ENCODE results near the gene PCK2. TPM values are rescaled to one million over a fixed set of nuclear protein-coding genes. Genes with fewer than 3 reads are reported as not detected.

The PCK2 gene
- total and polyA plus RNA-seq, 2 of the 13 experiments (the other 11 are each of a cell fraction or from before 2014, with no cell fraction given): 129 to 272 TPM

DNA sequence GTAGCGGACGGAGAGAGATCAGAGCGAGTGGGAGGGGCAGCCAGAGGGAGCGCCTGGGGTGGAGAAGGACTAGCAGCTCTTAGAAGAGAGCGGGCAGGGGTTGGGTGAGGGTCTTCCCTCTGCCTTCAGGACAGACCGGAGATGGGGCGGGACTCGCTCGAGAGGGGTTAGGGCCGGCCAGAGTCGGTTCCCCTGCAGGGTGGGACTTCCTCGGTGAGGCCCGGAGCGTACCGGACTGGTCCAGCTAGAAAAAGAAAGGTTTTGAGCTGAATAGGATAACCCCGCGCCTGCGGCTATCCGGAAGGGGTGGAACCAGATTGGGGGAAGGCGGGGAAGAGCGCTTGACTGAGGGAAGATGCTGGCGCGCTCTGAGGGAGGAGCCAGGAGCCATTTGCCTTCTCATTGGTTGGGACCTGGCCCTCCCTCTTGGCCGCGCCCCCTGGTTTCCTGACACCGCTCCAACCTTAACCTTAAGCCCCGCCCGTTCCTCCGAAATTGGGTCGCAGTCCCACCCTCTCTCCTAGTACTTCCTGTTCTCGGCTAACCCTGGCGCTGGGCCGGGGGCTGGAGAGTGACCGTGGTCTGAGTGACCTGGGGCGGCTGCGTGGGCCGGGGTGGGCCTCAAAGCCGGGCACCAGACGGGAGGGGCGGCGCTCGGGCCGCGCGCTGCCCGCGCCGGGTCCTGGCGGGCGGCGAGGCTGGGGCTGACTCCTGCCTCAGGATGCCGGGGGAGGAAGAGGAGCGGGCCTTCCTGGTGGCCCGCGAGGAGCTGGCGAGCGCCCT, 53.1 kb downstream of the PCK2 start, which contains the start of gene RNF31 (continued):
- no peak for TF ChIP-seq ZNF512B (CRISPR knock-in tag; IDR thresholded peaks at IDR 0.05; ENCODE audit: borderline replicate concordance)
- TF ChIP-seq CENPT (CRISPR knock-in tag; IDR thresholded peaks at IDR 0.05; ENCODE audit: low read depth): 0 out of 2 replicates have a peak, but pooled peaks have one; percentile 70
- TF ChIP-seq HNRNPLL (IDR thresholded peaks at IDR 0.05; ENCODE audit: low read depth, low read length, poor library complexity, severe bottlenecking): peak; percentile 75
- TF ChIP-seq TCF7L2 (IDR thresholded peaks at IDR 0.05; ENCODE audit: low read depth, low read length): no peak
- TF ChIP-seq FOXJ3 (CRISPR knock-in tag; IDR thresholded peaks at IDR 0.05; ENCODE audit: borderline replicate concordance): no peak
- TF ChIP-seq SNRNP70 (IDR thresholded peaks at IDR 0.05; ENCODE audit: low read depth, low read length): no peak
- TF ChIP-seq TIGD3 (CRISPR knock-in tag; IDR thresholded peaks at IDR 0.05; ENCODE audit: borderline replicate concordance): no peak
- TF ChIP-seq ZNF883 (CRISPR knock-in tag; IDR thresholded peaks at IDR 0.05; ENCODE audit: not compliant biosample characterization): no peak
- no peak for TF ChIP-seq SETDB1 (CRISPR knock-in tag; IDR thresholded peaks at IDR 0.05; ENCODE audit: borderline replicate concordance)
- peak; percentile 16; the same call in 1 of the 2 replicates for TF ChIP-seq PPARG (CRISPR knock-in tag; conservative IDR thresholded peaks at IDR 0.05)
- TF ChIP-seq STAT5B (CRISPR knock-in tag; IDR thresholded peaks at IDR 0.05): peak; percentile 86; the same call in 1 of the 2 replicates
- TF ChIP-seq ZBTB3 (CRISPR knock-in tag; IDR thresholded peaks at IDR 0.05; ENCODE audit: borderline replicate concordance, low read depth): peak; percentile 2; the same call in 1 of the 2 replicates
- TF ChIP-seq, protein P1, sequence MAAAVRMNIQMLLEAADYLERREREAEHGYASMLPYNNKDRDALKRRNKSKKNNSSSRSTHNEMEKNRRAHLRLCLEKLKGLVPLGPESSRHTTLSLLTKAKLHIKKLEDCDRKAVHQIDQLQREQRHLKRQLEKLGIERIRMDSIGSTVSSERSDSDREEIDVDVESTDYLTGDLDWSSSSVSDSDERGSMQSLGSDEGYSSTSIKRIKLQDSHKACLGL (CRISPR knock-in tag; IDR thresholded peaks at IDR 0.05): no peak; the same call in 1 of the 2 replicates
- no peak; the same call in 1 of the 2 replicates for TF ChIP-seq MEIS2 (CRISPR knock-in tag; IDR thresholded peaks at IDR 0.05)
- TF ChIP-seq HNRNPH1 (optimal IDR thresholded peaks at IDR 0.05; ENCODE audit: low read depth, low read length): peak; percentile 86
- TF ChIP-seq NFRKB (IDR thresholded peaks at IDR 0.05): no peak
- TF ChIP-seq ZNF713 (CRISPR knock-in tag; IDR thresholded peaks at IDR 0.05): peak; percentile 75; the same call in 1 of the 2 replicates
- TF ChIP-seq ZNF138 (CRISPR knock-in tag; IDR thresholded peaks at IDR 0.05; ENCODE audit: low read depth): peak; percentile 63; the same call in 1 of the 2 replicates
- peak; percentile 63; the same call in 1 of the 2 replicates for TF ChIP-seq ZNF230 (CRISPR knock-in tag; IDR thresholded peaks at IDR 0.05)
- TF ChIP-seq, protein P2, sequence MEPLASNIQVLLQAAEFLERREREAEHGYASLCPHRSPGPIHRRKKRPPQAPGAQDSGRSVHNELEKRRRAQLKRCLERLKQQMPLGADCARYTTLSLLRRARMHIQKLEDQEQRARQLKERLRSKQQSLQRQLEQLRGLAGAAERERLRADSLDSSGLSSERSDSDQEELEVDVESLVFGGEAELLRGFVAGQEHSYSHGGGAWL (CRISPR knock-in tag; IDR thresholded peaks at IDR 0.05): peak; percentile 2
- TF ChIP-seq ZNF589 (CRISPR knock-in tag; conservative IDR thresholded peaks at IDR 0.05): no peak
- no peak for TF ChIP-seq HES4 (CRISPR knock-in tag; IDR thresholded peaks at IDR 0.05; ENCODE audit: borderline replicate concordance)
- TF ChIP-seq PAX8 (CRISPR knock-in tag; IDR thresholded peaks at IDR 0.05; ENCODE audit: borderline replicate concordance): no peak; the same call in 1 of the 2 replicates
- no peak for TF ChIP-seq SIN3B (IDR thresholded peaks at IDR 0.05; ENCODE audit: low read length)
